ENCODE results near the gene SH3GLB2.

DNA sequence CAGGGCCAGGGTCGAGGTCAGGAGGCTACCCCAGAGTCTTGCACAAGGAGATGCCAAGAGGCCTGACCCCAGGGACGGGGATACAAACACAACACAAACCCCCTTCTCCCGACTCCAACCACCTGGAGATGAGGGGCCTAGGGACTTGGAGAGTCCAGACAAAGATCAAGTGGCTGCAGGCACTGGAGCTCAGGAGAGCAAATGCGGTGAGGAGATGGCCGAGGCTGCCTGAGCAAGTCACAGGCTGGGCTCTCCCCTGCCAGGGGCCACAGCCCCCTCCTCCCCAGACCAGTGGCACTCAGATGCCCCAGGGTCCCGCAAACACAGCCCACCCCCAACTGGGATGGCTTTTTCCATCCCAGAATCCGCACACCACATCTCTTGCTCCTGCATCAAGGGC, 15.8 kb downstream of the SH3GLB2 start:
- TF ChIP-seq EZH2 (IDR thresholded peaks at IDR 0.05; ENCODE audit: low read depth) = no peak
- TF ChIP-seq, protein P1, sequence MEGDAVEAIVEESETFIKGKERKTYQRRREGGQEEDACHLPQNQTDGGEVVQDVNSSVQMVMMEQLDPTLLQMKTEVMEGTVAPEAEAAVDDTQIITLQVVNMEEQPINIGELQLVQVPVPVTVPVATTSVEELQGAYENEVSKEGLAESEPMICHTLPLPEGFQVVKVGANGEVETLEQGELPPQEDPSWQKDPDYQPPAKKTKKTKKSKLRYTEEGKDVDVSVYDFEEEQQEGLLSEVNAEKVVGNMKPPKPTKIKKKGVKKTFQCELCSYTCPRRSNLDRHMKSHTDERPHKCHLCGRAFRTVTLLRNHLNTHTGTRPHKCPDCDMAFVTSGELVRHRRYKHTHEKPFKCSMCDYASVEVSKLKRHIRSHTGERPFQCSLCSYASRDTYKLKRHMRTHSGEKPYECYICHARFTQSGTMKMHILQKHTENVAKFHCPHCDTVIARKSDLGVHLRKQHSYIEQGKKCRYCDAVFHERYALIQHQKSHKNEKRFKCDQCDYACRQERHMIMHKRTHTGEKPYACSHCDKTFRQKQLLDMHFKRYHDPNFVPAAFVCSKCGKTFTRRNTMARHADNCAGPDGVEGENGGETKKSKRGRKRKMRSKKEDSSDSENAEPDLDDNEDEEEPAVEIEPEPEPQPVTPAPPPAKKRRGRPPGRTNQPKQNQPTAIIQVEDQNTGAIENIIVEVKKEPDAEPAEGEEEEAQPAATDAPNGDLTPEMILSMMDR (conservative IDR thresholded peaks at IDR 0.05) = no peak

All from PC-9 (cell line).